GM23338 (cell line): ENCODE measurements around the gene FES. TPM values are rescaled to one million over a fixed set of nuclear protein-coding genes. Genes with fewer than 3 reads are reported as not detected.

Source experiments
- ATAC-seq: fragments of 200-7000 bp; cut with Tn5 transposase; 3 replicates; pipeline ENCODE4 v1.9.1; 2020
- DNase-seq: peaks from one replicate; pipeline ENCODE4 v3.0.0-alpha.2; 2015; ENCODE audit warnings: low spot score
- H2AFZ ChIP-seq: fragments of 200-600 bp; sonication (generic); 2 replicates; pipeline ENCODE4 v1.8.0; 2016; ENCODE audit warnings: antibody characterized with exemption, mild to moderate bottlenecking, moderate library complexity
- H3F3A ChIP-seq: fragments of 200-600 bp; sonication (generic); replicated peaks from 2 replicates; pipeline ENCODE4 v1.8.0; 2017; ENCODE audit warnings: antibody characterized with exemption, mixed run types, low read depth
- H3K27ac ChIP-seq: fragments of 200-600 bp; sonication (generic); 2 replicates; pipeline ENCODE4 v1.6.1; 2016; ENCODE audit warnings: low read depth
- H3K27me3 ChIP-seq: fragments of 200-600 bp; sonication (generic); 2 replicates; pipeline ENCODE4 v1.8.0; 2016; ENCODE audit warnings: mild to moderate bottlenecking, mixed run types, moderate library complexity; ENCODE audit not compliant: insufficient read depth
- H3K36me3 ChIP-seq: fragments of 200-600 bp; sonication (generic); 2 replicates; pipeline ENCODE4 v1.8.0; 2016; ENCODE audit warnings: mild to moderate bottlenecking; ENCODE audit not compliant: insufficient read depth
- H3K4me1 ChIP-seq: fragments of 200-600 bp; sonication (generic); 2 replicates; pipeline ENCODE4 v1.8.0; 2016; ENCODE audit warnings: mild to moderate bottlenecking, moderate library complexity; ENCODE audit not compliant: insufficient read depth
- H3K4me2 ChIP-seq: fragments of 200-600 bp; sonication (generic); 2 replicates; pipeline ENCODE4 v1.7.1; 2017; ENCODE audit warnings: mixed run types
- H3K4me3 ChIP-seq: fragments of 200-600 bp; sonication (generic); 2 replicates; pipeline ENCODE4 v1.6.1; 2016; ENCODE audit warnings: mixed run types
- H3K79me2 ChIP-seq: fragments of 200-600 bp; sonication (generic); replicated peaks from 2 replicates; pipeline ENCODE4 v1.8.0; 2017; ENCODE audit warnings: mild to moderate bottlenecking; ENCODE audit not compliant: insufficient read depth
- H3K9me2 ChIP-seq: fragments of 200-600 bp; sonication (generic); 2 replicates; pipeline ENCODE4 v1.8.0; 2017; ENCODE audit not compliant: insufficient read depth
- H4K20me1 ChIP-seq: fragments of 200-600 bp; sonication (generic); replicated peaks from 2 replicates; pipeline ENCODE4 v1.8.0; 2017; ENCODE audit warnings: mild to moderate bottlenecking; ENCODE audit not compliant: insufficient read depth
- H3K27ac Mint-ChIP-seq: 2 replicates; pipeline ENCODE4 v1.8.0; 2020; ENCODE audit warnings: inconsistent platforms, mild to moderate bottlenecking, moderate library complexity, mixed read lengths
- H3K27me3 Mint-ChIP-seq: 3 replicates; pipeline ENCODE4 v1.8.0; 2022; ENCODE audit warnings: low read depth, mild to moderate bottlenecking, moderate library complexity, mixed read lengths, inconsistent platforms; ENCODE audit not compliant: insufficient read depth, poor library complexity
- H3K36me3 Mint-ChIP-seq: 3 replicates; pipeline ENCODE4 v1.8.0; 2021; ENCODE audit warnings: low read depth, mild to moderate bottlenecking, inconsistent platforms, moderate library complexity, mixed read lengths
- H3K4me1 Mint-ChIP-seq: 3 replicates; pipeline ENCODE4 v1.8.0; 2020; ENCODE audit warnings: mild to moderate bottlenecking, inconsistent platforms, mixed read lengths
- H3K4me3 Mint-ChIP-seq: 3 replicates; pipeline ENCODE4 v1.8.0; 2021; ENCODE audit warnings: moderate library complexity, mild to moderate bottlenecking, inconsistent platforms, mixed read lengths
- H3K9me3 Mint-ChIP-seq: 3 replicates; pipeline ENCODE4 v1.8.0; 2020; ENCODE audit warnings: moderate library complexity, mild to moderate bottlenecking, inconsistent platforms, mixed read lengths
- CREB1 ChIP-seq: fragments of 250-450 bp; sonication (Bioruptor Pico); IDR thresholded peaks from 2 replicates; pipeline ENCODE4 v1.5.0; 2020; ENCODE audit warnings: low read depth, mild to moderate bottlenecking, moderate library complexity
- CTCF ChIP-seq, 2 experiments: fragments of 200-600 bp in 1 of 2; sonication (generic) in 1 of 2; conservative IDR thresholded peaks; 2 replicates each; pipeline versions ENCODE4 v1.5.1 to v1.6.1; 2016 to 2017; ENCODE audit warnings: antibody characterized with exemption in 2 of 2, low read depth in 2 of 2, mild to moderate bottlenecking in 2 of 2, moderate library complexity in 1 of 2
- ETS1 ChIP-seq: IDR thresholded peaks from 2 replicates; pipeline ENCODE4 v1.6.1; 2016; ENCODE audit warnings: antibody characterized with exemption
- EZH2 ChIP-seq: fragments of 200-600 bp; sonication (generic); IDR thresholded peaks from one replicate; pipeline ENCODE4 v1.8.0; 2017; ENCODE audit warnings: antibody characterized with exemption, mild to moderate bottlenecking, low read depth; ENCODE audit not compliant: unreplicated experiment
- EZH2phosphoT487 ChIP-seq: fragments of 200-600 bp; sonication (generic); IDR thresholded peaks from one replicate; pipeline ENCODE4 v1.8.1; 2018; ENCODE audit warnings: antibody characterized with exemption; ENCODE audit not compliant: unreplicated experiment
- JUNB ChIP-seq: IDR thresholded peaks from one replicate; pipeline ENCODE4 v1.6.1; 2016; ENCODE audit warnings: antibody characterized with exemption; ENCODE audit not compliant: unreplicated experiment
- NANOG ChIP-seq: IDR thresholded peaks from 2 replicates; pipeline ENCODE4 v1.6.1; 2016; ENCODE audit warnings: antibody characterized with exemption, borderline replicate concordance
- POLR2AphosphoS5 ChIP-seq: IDR thresholded peaks from 2 replicates; pipeline ENCODE4 v1.6.1; 2016; ENCODE audit warnings: antibody characterized with exemption, low read depth
- REST ChIP-seq: IDR thresholded peaks from one replicate; pipeline ENCODE4 v1.6.1; 2018; ENCODE audit warnings: antibody characterized with exemption; ENCODE audit not compliant: unreplicated experiment
- STAT1 ChIP-seq: IDR thresholded peaks from one replicate; pipeline ENCODE4 v1.6.1; 2016; ENCODE audit warnings: antibody characterized with exemption; ENCODE audit not compliant: unreplicated experiment
- ZNF114 ChIP-seq: fragments of 250-450 bp; sonication (Bioruptor Pico); IDR thresholded peaks from 2 replicates; pipeline ENCODE4 v1.5.0; 2020; ENCODE audit warnings: mild to moderate bottlenecking, moderate library complexity
- ZNF331 ChIP-seq: fragments of 250-450 bp; sonication (Bioruptor Pico); IDR thresholded peaks from 2 replicates; pipeline ENCODE4 v1.5.0; 2020; ENCODE audit warnings: low read depth, mild to moderate bottlenecking, moderate library complexity
- ZNF462 ChIP-seq: fragments of 250-450 bp; sonication (Bioruptor Pico); IDR thresholded peaks from 2 replicates; pipeline ENCODE4 v1.5.0; 2020; ENCODE audit warnings: mild to moderate bottlenecking, moderate library complexity
- polyA plus RNA-seq: library from polyadenylated mRNA; unstranded; fragments of >200 nt; fragmentation: Nextera tagmentation; extraction: Ambion mirVana; gene quantifications from 2 replicates; pipeline ENCODE4 v1.2.1, GENCODE V29; 2016
- total RNA-seq: library from RNA; depleted of rRNA; stranded (reverse); fragments of >200 nt; shearing (Covaris generic); gene quantifications from 2 replicates; pipeline ENCODE4 v1.2.3, GENCODE V29; 2014

Gene FES
- total and polyA plus RNA-seq, 2 experiments from 2014 or later, result 2.7 to 14.4 TPM

GRCh38 chr15:90860942-90861675 lies 23.2 kb upstream of the FES start:
- Histone ChIP-seq H3K4me2 (no peak overlapping the region), H3K36me3 (no peaks in the 10 kb centered on the region), H3K79me2 (no peaks in the 10 kb centered on the region), H4K20me1 (no peaks in the 10 kb centered on the region), H3K4me1 (peaks cover 8% of the 10 kb centered on the region), H3K27ac (no peak overlapping the region), H3F3A (no peaks in the 10 kb centered on the region), H3K27me3 (no peaks in the 10 kb centered on the region), H3K9me2 (no peaks in the 10 kb centered on the region), H2AFZ (no peak overlapping the region), H3K4me3 (no peak overlapping the region)
- H3K27me3 Mint-ChIP-seq, result peaks cover 12% of the 10 kb centered on the region
- H3K4me3 Mint-ChIP-seq, result no peak overlapping the region
- TF ChIP-seq EZH2, result no peak
- TF ChIP-seq CREB1 (CRISPR knock-in tag), result no peak
- TF ChIP-seq REST, result no peak
- TF ChIP-seq POLR2AphosphoS5, result no peak
- no peak for TF ChIP-seq CTCF (conservative IDR thresholded peaks at IDR 0.05; ENCODE audit: low read depth in 2 of 2)
- no peak for TF ChIP-seq ZNF462 (CRISPR knock-in tag)
- TF ChIP-seq ZNF331 (CRISPR knock-in tag), result no peak
- TF ChIP-seq ETS1, result no peak
- no peak for TF ChIP-seq EZH2phosphoT487
- TF ChIP-seq JUNB, result no peak
- TF ChIP-seq ZNF114 (CRISPR knock-in tag), result no peak
- TF ChIP-seq STAT1, result no peak
- no peak for TF ChIP-seq NANOG
- peaks cover 13% of the 10 kb centered on the region for H3K4me1 Mint-ChIP-seq
- H3K27ac Mint-ChIP-seq, result no peak overlapping the region
- H3K36me3 Mint-ChIP-seq, result no peaks in the 10 kb centered on the region
- no peak for ATAC-seq
- DNase-seq, result no peak
- H3K9me3 Mint-ChIP-seq, result no peaks in the 10 kb centered on the region
